HG02763 (cell line): Measurements from ENCODE around the gene CCDC148.
"Not testable (repeated sequence)": the region's sequence is repeated elsewhere in the genome, so short reads cannot be mapped to it uniquely, and the experiment has no call there.

Source experiments
- ATAC-seq: cut with Tn5 transposase; IDR thresholded peaks from one replicate; pipeline ENCODE4 v1.9.1; 2021; ENCODE audit warnings: mild to moderate bottlenecking, moderate library complexity; ENCODE audit not compliant: unreplicated experiment

Gene CCDC148

DNA sequence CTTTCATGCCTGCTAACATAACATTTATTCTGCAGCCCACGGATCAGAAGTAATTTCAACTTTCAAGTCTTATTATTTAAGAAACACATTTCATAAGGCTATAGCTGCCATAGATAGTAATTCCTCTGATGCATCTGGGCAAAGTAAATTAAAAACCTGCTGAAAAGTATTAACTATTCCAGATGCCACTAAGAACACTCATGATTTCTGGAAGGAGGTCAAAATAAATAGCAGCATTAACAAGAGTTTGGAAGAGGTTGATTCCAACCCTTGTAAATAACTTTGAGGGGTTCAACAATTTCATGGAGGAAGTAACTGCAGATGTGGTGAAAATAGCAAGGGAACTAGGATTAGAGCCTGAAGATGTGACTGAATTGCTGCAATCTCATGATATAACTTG, 77.6 kb downstream of the CCDC148 start:
- no peak for ATAC-seq

- no peak for ATAC-seq
These were observed 90.2 kb downstream of the CCDC148 start for GRCh38 chr2:158366342-158366741.

- no peak for ATAC-seq
These were observed 96.7 kb downstream of the CCDC148 start for GRCh38 chr2:158359846-158360245.

DNA sequence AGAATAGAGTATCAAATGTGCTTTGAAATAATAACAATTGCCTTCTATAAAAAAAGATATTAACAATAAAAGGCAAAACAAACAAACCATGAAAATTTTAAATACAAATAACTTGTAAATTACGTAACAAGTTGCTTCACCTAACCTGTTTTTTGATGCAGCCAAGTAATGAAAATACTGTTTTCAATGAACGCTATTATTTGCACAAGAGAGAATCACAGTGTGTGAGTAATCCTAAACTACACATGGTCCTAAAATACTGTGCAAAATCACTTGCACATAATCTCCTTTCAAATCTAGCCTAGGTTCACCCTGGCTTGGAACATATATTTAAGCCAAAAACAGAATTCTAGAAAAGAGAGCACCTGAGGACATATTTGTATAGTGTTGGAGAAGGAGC, 98.9 kb downstream of the CCDC148 start:
- ATAC-seq: no peak

DNA sequence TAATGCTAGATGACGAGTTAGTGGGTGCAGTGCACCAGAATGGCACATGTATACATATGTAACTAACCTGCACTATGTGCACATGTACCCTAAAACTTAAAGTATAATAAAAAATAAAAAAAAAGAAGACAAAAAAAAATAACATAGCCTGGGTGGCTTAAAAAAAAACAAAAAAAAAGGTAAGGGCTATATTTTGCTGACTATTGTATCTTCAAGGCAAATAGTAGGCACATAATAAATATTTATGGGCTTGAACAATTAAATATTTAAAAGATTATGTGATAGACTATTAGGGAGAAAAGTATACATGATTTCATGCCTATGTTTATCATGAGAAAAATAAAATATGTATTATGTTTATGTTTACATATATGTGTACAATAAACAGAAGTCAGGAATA, 99.4 kb downstream of the CCDC148 start:
- no peak for ATAC-seq

DNA sequence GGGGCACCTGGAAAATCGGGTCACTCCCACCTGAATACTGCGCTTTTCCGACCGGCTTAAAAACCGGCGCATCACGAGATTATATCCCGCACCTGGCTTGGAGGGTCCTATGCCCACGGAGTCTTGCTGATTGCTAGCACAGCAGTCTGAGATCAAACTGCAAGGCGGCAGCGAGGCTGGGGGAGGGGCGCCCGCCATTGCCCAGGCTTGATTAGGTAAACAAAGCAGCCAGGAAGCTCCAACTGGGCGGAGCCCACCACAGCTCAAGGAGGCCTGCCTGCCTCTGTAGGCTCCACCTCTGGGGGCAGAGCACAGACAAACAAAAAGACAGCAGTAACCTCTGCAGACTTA, 105.1 kb downstream of the CCDC148 start:
- not testable (repeated sequence) for ATAC-seq

DNA sequence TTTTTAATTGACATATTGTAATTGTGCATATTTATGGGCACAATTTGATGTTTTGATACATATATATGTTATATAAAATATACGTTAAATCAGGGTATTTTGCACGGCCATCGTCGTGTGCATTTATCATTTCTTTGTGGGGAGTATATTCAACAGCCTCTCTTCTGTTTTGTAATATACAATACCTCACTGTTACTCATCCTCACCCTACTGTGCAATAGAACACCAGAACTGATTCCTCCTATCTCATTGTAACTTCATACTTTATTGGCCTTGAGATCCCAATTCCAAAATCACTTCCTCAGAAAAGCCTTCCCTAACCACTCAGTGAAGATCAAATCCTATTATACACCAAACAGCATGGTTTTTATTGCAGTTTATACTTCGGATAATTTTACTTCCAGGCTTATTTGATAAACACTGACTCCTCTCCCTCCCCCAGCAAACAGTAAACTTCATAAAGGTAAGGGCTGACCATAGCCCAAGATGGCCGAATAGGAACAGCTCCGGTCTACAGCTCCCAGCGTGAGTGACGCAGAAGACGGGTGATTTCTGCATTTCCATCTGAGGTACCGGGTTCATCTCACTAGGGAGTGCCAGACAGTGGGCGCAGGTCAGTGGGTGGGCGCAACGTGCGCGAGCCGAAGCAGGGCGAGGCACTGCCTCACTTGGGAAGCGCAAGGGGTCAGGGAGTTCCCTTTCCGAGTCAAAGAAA, 105.6 kb downstream of the CCDC148 start:
- ATAC-seq: not testable (repeated sequence)

GRCh38 chr2:158346032-158346431, 110.5 kb downstream of the CCDC148 start:
- ATAC-seq: no peak

- no peak for ATAC-seq
These were observed 117.0 kb downstream of the CCDC148 start for GRCh38 chr2:158339513-158339912.

DNA sequence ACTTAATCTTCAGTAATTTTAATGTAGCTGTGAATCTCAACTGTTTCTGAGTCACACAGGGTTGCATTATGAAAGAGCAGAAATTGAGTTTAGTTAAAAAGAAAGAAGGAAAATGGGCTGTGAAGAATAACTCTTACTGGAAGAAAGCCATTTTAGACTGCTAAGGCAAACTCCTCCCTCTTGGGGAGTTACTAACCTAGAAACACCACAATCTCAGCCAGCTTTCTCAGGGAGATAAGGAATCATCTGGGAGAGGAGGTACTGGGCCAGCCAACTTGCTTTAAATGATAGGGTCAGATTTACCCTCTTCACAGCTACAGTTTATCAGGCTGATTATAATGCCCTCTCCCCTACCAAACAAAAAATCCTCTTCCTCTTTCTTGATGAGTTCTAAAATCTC, 119.5 kb downstream of the CCDC148 start:
- no peak for ATAC-seq

DNA sequence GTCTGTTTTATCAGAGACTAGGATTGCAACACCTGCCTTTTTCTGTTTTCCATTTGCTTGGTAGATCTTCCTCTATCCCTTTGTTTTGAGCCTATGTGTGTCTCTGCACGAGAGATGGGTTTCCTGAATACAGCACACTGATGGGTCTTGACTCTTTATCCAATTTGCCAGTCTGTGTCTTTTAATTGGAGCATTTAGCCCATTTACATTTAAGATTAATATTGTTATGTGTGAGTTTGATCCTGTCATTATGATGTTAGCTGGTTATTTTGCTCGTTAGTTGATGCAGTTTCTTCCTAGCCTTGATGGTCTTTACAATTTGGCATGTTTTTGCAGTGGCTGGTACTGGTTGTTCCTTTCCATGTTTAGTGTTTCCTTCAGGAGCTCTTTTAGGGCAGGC, 124.8 kb downstream of the CCDC148 start:
- not testable (repeated sequence) for ATAC-seq

GRCh38 chr2:158325782-158326340, 130.7 kb downstream of the CCDC148 start:
- ATAC-seq: no peak

- ATAC-seq: no peak
These were observed 131.3 kb downstream of the CCDC148 start for GRCh38 chr2:158325031-158325781.

GRCh38 chr2:158323381-158323780, 133.2 kb downstream of the CCDC148 start:
- ATAC-seq: no peak

GRCh38 chr2:158321264-158321663, 135.3 kb downstream of the CCDC148 start:
- ATAC-seq: no peak

DNA sequence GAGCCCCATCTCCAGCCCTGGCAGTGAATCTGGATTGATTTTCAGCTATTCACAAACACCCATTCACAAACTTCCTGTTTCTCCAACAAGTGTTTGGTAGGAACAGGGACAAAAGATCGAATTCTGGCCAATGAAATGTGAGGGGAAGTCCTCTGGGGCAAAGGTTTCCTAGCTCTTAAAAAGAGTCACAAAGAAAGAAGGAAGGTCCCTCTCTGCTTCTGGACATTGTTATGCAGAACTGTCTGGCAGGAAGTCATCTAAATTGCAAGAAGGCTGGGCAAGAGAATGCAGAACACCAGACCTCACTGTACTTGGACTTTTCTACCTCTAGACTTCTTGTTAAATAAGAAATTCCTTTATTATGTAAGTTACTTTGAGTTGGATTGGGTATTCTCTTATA, 137.3 kb downstream of the CCDC148 start:
- ATAC-seq: no peak

DNA sequence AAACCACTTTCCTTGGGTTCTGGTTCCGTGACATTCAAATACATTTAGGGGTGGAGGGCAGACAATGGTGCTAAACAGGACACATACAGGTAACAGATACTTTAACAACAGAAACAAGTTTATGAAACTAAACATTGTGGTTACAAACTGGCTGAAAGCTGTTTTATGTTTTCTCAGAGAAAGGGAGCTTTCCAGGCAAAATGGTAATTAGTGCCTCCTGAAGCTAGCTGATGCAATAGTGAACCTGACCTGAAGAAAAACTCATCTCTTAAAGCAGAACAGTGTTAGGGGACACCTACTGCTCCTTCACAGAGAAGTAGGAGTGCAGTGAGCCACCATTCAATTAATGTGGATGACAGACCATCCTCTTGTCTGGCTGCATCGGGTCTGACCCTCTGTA, 138.9 kb downstream of the CCDC148 start:
- no peak for ATAC-seq

GRCh38 chr2:158315803-158316414, 140.6 kb downstream of the CCDC148 start:
- no peak for ATAC-seq

DNA sequence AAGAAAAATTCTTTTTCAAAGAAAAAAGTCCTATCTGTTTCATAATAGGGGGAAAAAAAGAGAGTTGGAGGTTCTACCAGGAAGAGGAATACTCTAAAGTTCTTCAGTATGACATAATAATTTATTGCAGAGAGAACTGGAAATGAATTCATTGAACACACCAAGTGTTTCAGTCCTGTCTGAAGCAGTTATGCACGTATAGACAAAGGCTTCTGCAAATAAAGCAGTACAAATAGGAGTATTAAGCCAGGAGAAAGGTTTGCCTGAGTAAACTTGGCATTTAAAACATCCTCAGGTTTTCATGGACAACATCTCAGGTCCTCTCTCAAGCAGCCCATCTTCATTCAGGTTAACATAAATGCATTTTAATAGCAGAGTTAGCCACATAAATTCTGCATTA, 141.6 kb downstream of the CCDC148 start:
- ATAC-seq: no peak

GRCh38 chr2:158313734-158314133, 142.8 kb downstream of the CCDC148 start:
- no peak for ATAC-seq

GRCh38 chr2:158312981-158313380, 143.6 kb downstream of the CCDC148 start:
- ATAC-seq: no peak

- ATAC-seq: not testable (repeated sequence)
These were observed 146.1 kb downstream of the CCDC148 start for GRCh38 chr2:158310407-158310806.
